ENCODE data around the gene SMIM15. TPM values are rescaled to one million over a fixed set of nuclear protein-coding genes. Genes with fewer than 3 reads are reported as not detected.

The SMIM15 gene
- total RNA-seq, 1 donor from 2014 or later: 53.1 TPM

- peak; percentile 25 for TF ChIP-seq CTCF (IDR thresholded peaks at IDR 0.05)
- Mint-ChIP-seq H3K4me1 (ENCODE audit: unreplicated experiment) (no peaks in the 10 kb centered on the region), H3K4me3 (ENCODE audit: unreplicated experiment) (no peak overlapping the region), H3K27me3 (ENCODE audit: unreplicated experiment) (no peaks in the 10 kb centered on the region), H3K27ac (ENCODE audit: unreplicated experiment) (no peak overlapping the region), H3K36me3 (ENCODE audit: unreplicated experiment) (no peaks in the 10 kb centered on the region), H3K9me3 (ENCODE audit: unreplicated experiment) (no peaks in the 10 kb centered on the region)
- no peak for DNase-seq (ENCODE audit: extremely low spot score, unreplicated experiment)
Observed at GRCh38 chr5:61139094-61139873, 23.0 kb downstream of the SMIM15 start.

GRCh38 chr5:61137835-61138234, 24.4 kb downstream of the SMIM15 start:
- Mint-ChIP-seq H3K27ac (ENCODE audit: unreplicated experiment) (no peak overlapping the region), H3K36me3 (ENCODE audit: unreplicated experiment) (no peaks in the 10 kb centered on the region), H3K4me3 (ENCODE audit: unreplicated experiment) (no peak overlapping the region), H3K4me1 (ENCODE audit: unreplicated experiment) (no peaks in the 10 kb centered on the region), H3K27me3 (ENCODE audit: unreplicated experiment) (no peaks in the 10 kb centered on the region), H3K9me3 (ENCODE audit: unreplicated experiment) (no peaks in the 10 kb centered on the region)
- DNase-seq (ENCODE audit: extremely low spot score, unreplicated experiment): no peak
- no peak for TF ChIP-seq CTCF (IDR thresholded peaks at IDR 0.05)

DNA sequence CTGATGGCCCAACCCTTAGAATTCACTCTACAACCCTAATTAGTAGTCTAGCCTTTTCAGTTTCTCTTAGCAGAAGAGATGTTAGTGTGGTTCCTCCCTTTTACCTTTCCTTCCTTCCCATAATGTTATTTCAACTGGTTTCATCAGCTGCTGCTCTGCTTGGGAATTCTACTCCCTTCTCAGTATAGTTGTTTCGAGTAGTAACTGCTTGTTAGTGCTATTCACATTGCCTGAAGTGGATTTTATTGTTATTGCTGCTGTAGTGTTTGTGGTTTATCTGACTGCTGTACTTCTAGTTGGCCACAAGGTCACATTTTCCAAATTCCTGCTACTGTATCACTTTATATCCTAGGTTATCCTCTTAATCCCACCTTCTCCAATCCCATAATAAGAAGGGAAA, 29.7 kb downstream of the SMIM15 start:
- no peaks in the 10 kb centered on the region for H3K36me3 Mint-ChIP-seq (ENCODE audit: unreplicated experiment)
- no peak for DNase-seq (ENCODE audit: extremely low spot score, unreplicated experiment)
- peak overlapping the region; percentile 62 for H3K27ac Mint-ChIP-seq (ENCODE audit: unreplicated experiment)
- no peak for TF ChIP-seq CTCF (IDR thresholded peaks at IDR 0.05)
- peaks cover 8% of the 10 kb centered on the region for H3K4me1 Mint-ChIP-seq (ENCODE audit: unreplicated experiment)
- H3K9me3 Mint-ChIP-seq (ENCODE audit: unreplicated experiment): no peaks in the 10 kb centered on the region
- H3K27me3 Mint-ChIP-seq (ENCODE audit: unreplicated experiment): no peaks in the 10 kb centered on the region
- H3K4me3 Mint-ChIP-seq (ENCODE audit: unreplicated experiment): no peak overlapping the region

DNA sequence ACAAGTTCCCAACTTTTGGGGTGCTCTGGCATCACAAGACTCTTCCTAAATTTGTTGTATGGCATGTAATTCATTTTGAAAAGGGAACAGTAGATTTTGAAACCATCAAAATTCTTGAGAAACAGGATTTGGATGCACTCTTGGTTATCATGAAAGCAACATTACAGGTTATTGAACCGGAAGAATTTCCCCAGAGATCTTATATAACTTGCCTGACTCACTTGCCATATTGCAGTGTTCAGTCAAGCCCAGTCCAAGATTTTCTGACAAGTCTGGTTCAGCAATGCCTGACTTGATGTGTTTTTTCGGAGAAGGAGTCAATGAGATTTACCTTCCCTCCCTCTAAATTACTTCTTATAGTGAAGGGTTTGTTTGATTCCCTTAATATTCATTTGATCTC, 32.0 kb downstream of the SMIM15 start:
- Mint-ChIP-seq H3K27ac (ENCODE audit: unreplicated experiment) (no peak overlapping the region), H3K36me3 (ENCODE audit: unreplicated experiment) (peaks cover 1% of the 10 kb centered on the region), H3K27me3 (ENCODE audit: unreplicated experiment) (no peaks in the 10 kb centered on the region), H3K4me1 (ENCODE audit: unreplicated experiment) (peaks cover 8% of the 10 kb centered on the region), H3K4me3 (ENCODE audit: unreplicated experiment) (no peak overlapping the region), H3K9me3 (ENCODE audit: unreplicated experiment) (no peaks in the 10 kb centered on the region)
- no peak for TF ChIP-seq CTCF (IDR thresholded peaks at IDR 0.05)
- no peak for DNase-seq (ENCODE audit: extremely low spot score, unreplicated experiment)

GRCh38 chr5:61123145-61123544, 39.1 kb downstream of the SMIM15 start:
- no peak overlapping the region for H3K27ac Mint-ChIP-seq (ENCODE audit: unreplicated experiment)
- H3K36me3 Mint-ChIP-seq (ENCODE audit: unreplicated experiment): peaks cover 1% of the 10 kb centered on the region
- no peaks in the 10 kb centered on the region for H3K9me3 Mint-ChIP-seq (ENCODE audit: unreplicated experiment)
- H3K27me3 Mint-ChIP-seq (ENCODE audit: unreplicated experiment): no peaks in the 10 kb centered on the region
- no peak for DNase-seq (ENCODE audit: extremely low spot score, unreplicated experiment)
- H3K4me3 Mint-ChIP-seq (ENCODE audit: unreplicated experiment): no peak overlapping the region
- H3K4me1 Mint-ChIP-seq (ENCODE audit: unreplicated experiment): no peaks in the 10 kb centered on the region
- TF ChIP-seq CTCF (IDR thresholded peaks at IDR 0.05): no peak
